K562 (cell line): Measurements from ENCODE around the gene CCDC33. TPM values are rescaled to one million over a fixed set of nuclear protein-coding genes. Genes with fewer than 3 reads are reported as not detected.
A peak's percentile ranks its signal among the peaks of the same experiment; 100 is the strongest.

ENCODE experiments used
- ARID2 ChIP-seq: fragments of 450-650 bp; IDR thresholded peaks from 2 replicates; pipeline ENCODE4 v1.6.1; 2017; ENCODE audit warnings: antibody characterized with exemption, mild to moderate bottlenecking
- C11orf30 ChIP-seq: fragments of 450-650 bp; IDR thresholded peaks from 2 replicates; pipeline ENCODE4 v1.6.1; 2016; ENCODE audit warnings: low read depth, mild to moderate bottlenecking
- ETV6 ChIP-seq, 3 experiments: fragments of 150-350 bp in 1 of 3; sonication (generic) in 1 of 3; formaldehyde crosslinking in 1 of 3; IDR thresholded peaks; 2 replicates each; pipeline versions ENCODE4 v1.6.1 to v1.8.0; 2014 to 2022; ENCODE audit warnings: borderline replicate concordance in 2 of 3, low read depth in 2 of 3, antibody characterized with exemption in 1 of 3, low read length in 1 of 3, mild to moderate bottlenecking in 1 of 3, missing genetic modification reagents in 1 of 3
- GTF2B ChIP-seq: IDR thresholded peaks from 2 replicates; pipeline ENCODE4 v1.6.1; 2011; ENCODE audit not compliant: insufficient read length; ENCODE audit errors: extremely low read depth
- HOMEZ ChIP-seq: fragments of 250-450 bp; sonication (Bioruptor Pico); IDR thresholded peaks from 2 replicates; pipeline ENCODE4 v1.4.0; 2020; ENCODE audit warnings: mild to moderate bottlenecking, moderate library complexity
- NBN ChIP-seq: fragments of 450-650 bp; IDR thresholded peaks from 2 replicates; pipeline ENCODE4 v1.6.1; 2016; ENCODE audit warnings: low read depth, mild to moderate bottlenecking
- NONO ChIP-seq, 2 experiments: fragments of 200-400 bp in 1 of 2; fragments of 450-650 bp in 1 of 2; formaldehyde crosslinking in 1 of 2; IDR thresholded peaks; 2 replicates each; pipeline ENCODE4 v1.6.1; 2017; ENCODE audit warnings: low read depth in 2 of 2, mild to moderate bottlenecking in 2 of 2, moderate library complexity in 2 of 2, low read length in 1 of 2
- PRPF4 ChIP-seq: fragments of 200-400 bp; formaldehyde crosslinking; IDR thresholded peaks from one replicate; pipeline ENCODE4 v1.6.1; 2017; ENCODE audit warnings: low read length, low read depth, mild to moderate bottlenecking; ENCODE audit not compliant: insufficient read depth, poor library complexity, severe bottlenecking
- SMARCC2 ChIP-seq: fragments of 450-650 bp; IDR thresholded peaks from 2 replicates; pipeline ENCODE4 v1.6.1; 2017; ENCODE audit warnings: antibody characterized with exemption, moderate library complexity, mild to moderate bottlenecking, low read depth
- SP1 ChIP-seq: sonication (generic); formaldehyde crosslinking; IDR thresholded peaks from 2 replicates; pipeline ENCODE4 v1.8.1; 2022; ENCODE audit warnings: mild to moderate bottlenecking, missing genetic modification reagents
- SRF ChIP-seq, 2 experiments: fragments of 250-450, 450-650 bp in 1 of 2; sonication (Bioruptor Pico) in 1 of 2; sonication (generic) in 1 of 2; formaldehyde crosslinking; IDR thresholded peaks; 2 replicates each; pipeline versions ENCODE4 v1.5.0 to v1.5.1; 2020 to 2022; ENCODE audit warnings: mild to moderate bottlenecking in 1 of 2, missing genetic modification reagents in 1 of 2
- SRSF7 ChIP-seq: fragments of 200-400 bp; formaldehyde crosslinking; optimal IDR thresholded peaks from 2 replicates; pipeline ENCODE3; 2017; ENCODE audit warnings: mild to moderate bottlenecking, low read depth, low read length
- ZC3H4 ChIP-seq: sonication (generic); formaldehyde crosslinking; IDR thresholded peaks from 2 replicates; pipeline ENCODE4 v1.9.0; 2021; ENCODE audit warnings: missing genetic modification reagents, borderline replicate concordance
- polyA plus RNA-seq, 8 experiments: library from polyadenylated mRNA; depleted of rRNA in 4 of 8; stranded (reverse) in 5 of 8; unstranded in 3 of 8; fragments of >200 nt; fragmentation: Nextera tagmentation in 2 of 8; fragmentation: Illumina TruSeq in 1 of 8; extraction: Ambion mirVana in 2 of 8; extraction: Trizol in 1 of 8; gene quantifications; 2 replicates each; pipeline versions ENCODE4 v1.2.1 to v1.2.3, GENCODE V29; 2011 to 2014; ENCODE audit warnings: inconsistent platforms in 1 of 8, missing spikeins in 1 of 8
- total RNA-seq, 7 experiments: library from RNA; depleted of rRNA in 6 of 7; stranded (reverse); fragments of >200 nt in 6 of 7; fragmentation: Illumina TruSeq in 2 of 7; extraction: Trizol in 2 of 7; gene quantifications; 2 replicates each; pipeline versions ENCODE4 v1.2.1 to v1.2.3, GENCODE V29; 2011 to 2021; ENCODE audit warnings: low replicate concordance in 1 of 7
- TF ChIP-seq, protein P1 (sequence below): fragments of 250-450 bp; sonication (Bioruptor Pico); IDR thresholded peaks from 2 replicates; pipeline ENCODE4 v1.4.0; 2020; ENCODE audit warnings: mild to moderate bottlenecking, moderate library complexity

The CCDC33 gene
- total and polyA plus RNA-seq, 9 of the 15 experiments (the other 6 are each of a cell fraction or from before 2014, with no cell fraction given) = 0.08 to 1.1 (median 0.15) TPM; not detected in 4

GRCh38 chr15:74382004-74382816 lies 146.1 kb downstream of the CCDC33 start (continued):
- TF ChIP-seq ZC3H4 (CRISPR knock-in tag) (no peak), ARID2 (peak; percentile 96), GTF2B (no peak), ETV6 (IDR thresholded peaks at IDR 0.05; ENCODE audit: borderline replicate concordance in 1 of 2, low read depth in 2 of 2, low read length in 1 of 2) (no peak), ETV6 (CRISPR knock-in tag; IDR thresholded peaks at IDR 0.05; ENCODE audit: borderline replicate concordance) (no peak), SP1 (0 out of 2 replicates have a peak, but pooled peaks have one; percentile 45), SRSF7 (no peak), SMARCC2 (no peak), HOMEZ (CRISPR knock-in tag) (no peak), NONO (IDR thresholded peaks at IDR 0.05; ENCODE audit: low read depth in 2 of 2, low read length in 1 of 2) (no peak), PRPF4 (no peak), C11orf30 (no peak), SRF (CRISPR knock-in tag; IDR thresholded peaks at IDR 0.05) (no peak), NBN (no peak)
- TF ChIP-seq, protein P1, sequence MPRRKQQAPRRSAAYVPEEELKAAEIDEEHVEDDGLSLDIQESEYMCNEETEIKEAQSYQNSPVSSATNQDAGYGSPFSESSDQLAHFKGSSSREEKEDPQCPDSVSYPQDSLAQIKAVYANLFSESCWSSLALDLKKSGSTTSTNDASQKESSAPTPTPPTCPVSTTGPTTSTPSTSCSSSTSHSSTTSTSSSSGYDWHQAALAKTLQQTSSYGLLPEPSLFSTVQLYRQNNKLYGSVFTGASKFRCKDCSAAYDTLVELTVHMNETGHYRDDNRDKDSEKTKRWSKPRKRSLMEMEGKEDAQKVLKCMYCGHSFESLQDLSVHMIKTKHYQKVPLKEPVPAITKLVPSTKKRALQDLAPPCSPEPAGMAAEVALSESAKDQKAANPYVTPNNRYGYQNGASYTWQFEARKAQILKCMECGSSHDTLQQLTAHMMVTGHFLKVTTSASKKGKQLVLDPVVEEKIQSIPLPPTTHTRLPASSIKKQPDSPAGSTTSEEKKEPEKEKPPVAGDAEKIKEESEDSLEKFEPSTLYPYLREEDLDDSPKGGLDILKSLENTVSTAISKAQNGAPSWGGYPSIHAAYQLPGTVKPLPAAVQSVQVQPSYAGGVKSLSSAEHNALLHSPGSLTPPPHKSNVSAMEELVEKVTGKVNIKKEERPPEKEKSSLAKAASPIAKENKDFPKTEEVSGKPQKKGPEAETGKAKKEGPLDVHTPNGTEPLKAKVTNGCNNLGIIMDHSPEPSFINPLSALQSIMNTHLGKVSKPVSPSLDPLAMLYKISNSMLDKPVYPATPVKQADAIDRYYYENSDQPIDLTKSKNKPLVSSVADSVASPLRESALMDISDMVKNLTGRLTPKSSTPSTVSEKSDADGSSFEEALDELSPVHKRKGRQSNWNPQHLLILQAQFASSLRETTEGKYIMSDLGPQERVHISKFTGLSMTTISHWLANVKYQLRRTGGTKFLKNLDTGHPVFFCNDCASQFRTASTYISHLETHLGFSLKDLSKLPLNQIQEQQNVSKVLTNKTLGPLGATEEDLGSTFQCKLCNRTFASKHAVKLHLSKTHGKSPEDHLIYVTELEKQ = no peak
